ENCODE measurements around the gene CYP2D6.

DNA sequence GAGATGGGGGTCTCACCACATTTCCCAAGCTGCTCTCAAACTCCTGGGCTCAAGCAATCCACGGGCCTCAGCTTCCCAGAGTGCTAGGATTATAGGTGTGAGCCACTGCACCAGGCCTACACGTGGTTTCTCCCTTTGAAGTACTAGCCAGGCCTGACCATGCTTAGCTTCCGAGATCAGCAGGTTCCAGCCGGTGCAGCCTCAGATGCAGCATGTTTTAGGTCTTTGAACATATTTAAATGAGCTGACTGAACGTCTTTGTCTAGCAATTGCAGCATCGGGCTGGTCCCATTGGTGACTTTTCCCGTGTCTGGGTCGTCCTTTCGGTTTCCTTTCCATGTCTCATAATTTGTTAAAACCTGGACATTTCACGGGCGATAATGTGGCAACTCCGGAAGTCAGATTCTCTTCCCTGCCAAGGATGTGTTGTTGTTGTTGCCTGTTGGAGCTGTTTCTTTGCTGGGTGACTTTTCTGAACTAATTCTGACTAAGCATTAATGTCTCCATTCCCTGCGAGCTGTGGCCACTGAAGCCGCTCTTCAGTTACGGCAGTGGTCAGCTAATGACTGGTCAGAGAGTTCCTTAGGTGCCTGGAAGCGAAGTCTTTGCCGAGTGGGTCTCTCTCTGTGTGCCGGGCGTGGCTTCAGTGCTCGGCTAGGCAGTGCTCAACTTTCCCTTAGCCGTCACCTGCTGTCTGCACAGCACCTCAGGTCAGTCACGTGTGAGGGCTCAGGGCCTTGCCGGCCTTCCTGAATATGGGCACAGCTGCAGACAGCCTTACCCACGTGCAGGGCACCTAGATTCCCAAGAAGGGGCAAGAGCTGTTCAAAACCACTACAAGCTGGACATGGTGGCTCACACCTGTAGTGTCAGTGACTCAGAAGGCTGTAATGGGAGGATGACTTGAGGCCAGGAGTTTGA is 3.8 kb upstream of the CYP2D6 start:
- TF ChIP-seq, protein P1, sequence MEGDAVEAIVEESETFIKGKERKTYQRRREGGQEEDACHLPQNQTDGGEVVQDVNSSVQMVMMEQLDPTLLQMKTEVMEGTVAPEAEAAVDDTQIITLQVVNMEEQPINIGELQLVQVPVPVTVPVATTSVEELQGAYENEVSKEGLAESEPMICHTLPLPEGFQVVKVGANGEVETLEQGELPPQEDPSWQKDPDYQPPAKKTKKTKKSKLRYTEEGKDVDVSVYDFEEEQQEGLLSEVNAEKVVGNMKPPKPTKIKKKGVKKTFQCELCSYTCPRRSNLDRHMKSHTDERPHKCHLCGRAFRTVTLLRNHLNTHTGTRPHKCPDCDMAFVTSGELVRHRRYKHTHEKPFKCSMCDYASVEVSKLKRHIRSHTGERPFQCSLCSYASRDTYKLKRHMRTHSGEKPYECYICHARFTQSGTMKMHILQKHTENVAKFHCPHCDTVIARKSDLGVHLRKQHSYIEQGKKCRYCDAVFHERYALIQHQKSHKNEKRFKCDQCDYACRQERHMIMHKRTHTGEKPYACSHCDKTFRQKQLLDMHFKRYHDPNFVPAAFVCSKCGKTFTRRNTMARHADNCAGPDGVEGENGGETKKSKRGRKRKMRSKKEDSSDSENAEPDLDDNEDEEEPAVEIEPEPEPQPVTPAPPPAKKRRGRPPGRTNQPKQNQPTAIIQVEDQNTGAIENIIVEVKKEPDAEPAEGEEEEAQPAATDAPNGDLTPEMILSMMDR (IDR thresholded peaks at IDR 0.05; ENCODE audit: borderline replicate concordance, extremely low read depth, low read length, poor library complexity, severe bottlenecking) = no peak
- TF ChIP-seq EZH2 (IDR thresholded peaks at IDR 0.05; ENCODE audit: borderline replicate concordance, low read depth, low read length, severe bottlenecking) = no peak
